ENCODE measurements around the gene NXPE3. TPM values are rescaled to one million over a fixed set of nuclear protein-coding genes. Genes with fewer than 3 reads are reported as not detected.

The NXPE3 gene
- total RNA-seq, 2 experiments from 2014 or later, result 19.9 to 22.5 TPM

DNA sequence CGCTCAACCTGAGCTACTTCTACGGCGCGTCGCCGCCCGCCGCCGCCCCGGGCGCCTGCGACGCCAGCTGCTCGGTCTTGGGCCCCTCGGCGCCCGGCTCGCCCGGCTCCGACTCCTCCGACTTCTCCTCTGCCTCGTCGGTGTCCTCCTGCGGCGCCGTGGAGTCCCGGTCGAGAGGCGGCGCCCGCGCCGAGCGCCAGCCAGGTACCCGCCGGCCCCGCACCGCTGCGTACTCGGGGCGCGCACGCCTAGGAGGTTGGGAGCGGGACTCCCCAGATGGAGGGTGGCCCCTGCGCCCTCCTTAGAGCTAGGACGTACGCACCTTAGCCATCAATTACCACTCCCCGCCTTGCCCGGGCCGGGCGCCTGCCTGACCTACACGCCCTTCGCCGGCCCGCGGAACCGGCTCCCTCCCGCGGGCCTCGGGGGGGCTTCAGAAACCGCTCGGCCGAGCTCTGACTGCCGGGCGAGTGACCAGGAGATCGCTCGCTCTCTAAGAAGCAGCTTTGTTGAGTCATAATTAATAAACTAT, 70.8 kb downstream of the NXPE3 start:
- peak; percentile 62 for DNase-seq
- H3K36me3 Mint-ChIP-seq, result peaks cover 68% of the 10 kb centered on the region
- H3K27me3 Mint-ChIP-seq, result no peaks in the 10 kb centered on the region
- H3K27ac Mint-ChIP-seq, result peak overlapping the region; percentile 98
- peak overlapping the region; percentile 93 for H3K4me3 Mint-ChIP-seq
- peaks cover 47% of the 10 kb centered on the region for H3K4me1 Mint-ChIP-seq
- peaks cover 3% of the 10 kb centered on the region for H3K9me3 Mint-ChIP-seq

DNA sequence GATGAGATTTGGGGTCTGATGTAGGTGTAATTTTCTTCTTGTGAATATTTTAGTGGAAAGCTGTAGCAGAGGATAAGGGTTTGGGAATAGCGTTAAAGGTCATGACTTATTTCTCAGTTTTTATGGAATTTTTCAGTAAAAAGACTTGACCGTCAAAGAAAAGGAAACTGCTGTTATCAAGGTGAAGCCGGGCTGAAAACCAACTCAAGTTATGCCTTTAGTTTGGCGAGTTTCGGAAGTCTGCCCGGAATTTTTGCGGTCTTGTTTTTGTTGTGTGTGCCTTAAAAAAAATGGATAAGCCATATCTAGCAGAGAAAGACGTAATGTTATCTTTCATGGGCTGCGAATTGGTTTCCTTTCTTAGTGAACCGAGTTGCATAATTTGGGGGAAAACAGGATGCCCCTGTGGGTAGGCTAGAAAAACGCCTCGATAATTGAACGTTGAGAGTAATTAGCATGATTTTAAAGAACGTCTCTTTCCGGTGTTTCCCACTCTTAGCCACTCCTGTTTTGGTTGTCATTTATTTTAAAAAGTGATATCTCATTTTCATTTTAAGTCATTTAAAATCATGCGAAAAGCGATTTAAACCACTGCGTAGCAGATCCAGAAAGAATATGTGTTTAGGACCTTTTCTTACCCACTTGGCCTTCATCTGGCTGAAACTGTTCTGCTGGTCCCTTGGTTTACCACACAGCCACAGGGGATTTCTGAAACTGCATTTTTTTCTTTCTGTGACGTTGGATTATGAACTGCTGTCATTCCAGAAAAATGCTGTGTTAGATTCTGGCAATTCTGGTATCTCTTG, 71.4 kb downstream of the NXPE3 start:
- H3K4me1 Mint-ChIP-seq, result peaks cover 52% of the 10 kb centered on the region
- no peaks in the 10 kb centered on the region for H3K27me3 Mint-ChIP-seq
- H3K9me3 Mint-ChIP-seq, result peaks cover 3% of the 10 kb centered on the region
- H3K4me3 Mint-ChIP-seq, result peak overlapping the region; percentile 93
- peak; percentile 72 for DNase-seq
- peaks cover 72% of the 10 kb centered on the region for H3K36me3 Mint-ChIP-seq
- H3K27ac Mint-ChIP-seq, result peak overlapping the region; percentile 98

DNA sequence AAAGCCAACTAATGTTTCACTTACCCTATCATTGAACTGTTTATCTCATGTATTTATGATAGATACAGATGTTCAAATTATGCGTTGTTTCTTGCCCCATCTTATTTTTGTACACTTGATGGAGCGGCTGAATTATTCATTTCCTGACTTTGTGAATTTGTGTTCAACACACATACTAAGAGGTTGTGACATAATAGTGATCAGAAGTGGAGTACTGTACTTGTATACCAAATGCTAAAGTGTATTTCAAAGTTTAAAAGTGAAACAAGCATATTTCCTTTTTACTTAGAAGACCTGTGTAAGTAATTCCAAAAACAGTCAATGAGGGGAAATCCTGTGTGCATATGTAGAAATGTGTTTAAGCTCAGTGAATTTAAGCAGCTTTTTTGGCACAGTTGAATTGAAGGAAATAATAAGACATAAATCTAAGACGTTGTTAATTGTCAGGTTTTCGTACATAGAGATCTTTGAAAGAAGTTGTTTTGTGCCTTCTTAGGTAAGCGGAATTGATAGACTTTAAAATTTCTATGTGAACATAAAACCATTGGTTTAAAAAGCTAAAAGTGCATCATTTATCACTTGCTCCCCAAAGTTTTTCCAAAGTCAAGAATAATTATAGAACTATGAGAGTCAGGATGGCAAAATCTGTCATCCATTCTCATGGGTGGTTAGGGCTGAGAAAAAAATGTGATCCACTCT, 72.2 kb downstream of the NXPE3 start:
- Mint-ChIP-seq H3K4me1 (peaks cover 53% of the 10 kb centered on the region), H3K27me3 (no peaks in the 10 kb centered on the region), H3K36me3 (peaks cover 71% of the 10 kb centered on the region), H3K9me3 (peaks cover 3% of the 10 kb centered on the region), H3K27ac (peak overlapping the region; percentile 98), H3K4me3 (peak overlapping the region; percentile 93)
- no peak for DNase-seq

DNA sequence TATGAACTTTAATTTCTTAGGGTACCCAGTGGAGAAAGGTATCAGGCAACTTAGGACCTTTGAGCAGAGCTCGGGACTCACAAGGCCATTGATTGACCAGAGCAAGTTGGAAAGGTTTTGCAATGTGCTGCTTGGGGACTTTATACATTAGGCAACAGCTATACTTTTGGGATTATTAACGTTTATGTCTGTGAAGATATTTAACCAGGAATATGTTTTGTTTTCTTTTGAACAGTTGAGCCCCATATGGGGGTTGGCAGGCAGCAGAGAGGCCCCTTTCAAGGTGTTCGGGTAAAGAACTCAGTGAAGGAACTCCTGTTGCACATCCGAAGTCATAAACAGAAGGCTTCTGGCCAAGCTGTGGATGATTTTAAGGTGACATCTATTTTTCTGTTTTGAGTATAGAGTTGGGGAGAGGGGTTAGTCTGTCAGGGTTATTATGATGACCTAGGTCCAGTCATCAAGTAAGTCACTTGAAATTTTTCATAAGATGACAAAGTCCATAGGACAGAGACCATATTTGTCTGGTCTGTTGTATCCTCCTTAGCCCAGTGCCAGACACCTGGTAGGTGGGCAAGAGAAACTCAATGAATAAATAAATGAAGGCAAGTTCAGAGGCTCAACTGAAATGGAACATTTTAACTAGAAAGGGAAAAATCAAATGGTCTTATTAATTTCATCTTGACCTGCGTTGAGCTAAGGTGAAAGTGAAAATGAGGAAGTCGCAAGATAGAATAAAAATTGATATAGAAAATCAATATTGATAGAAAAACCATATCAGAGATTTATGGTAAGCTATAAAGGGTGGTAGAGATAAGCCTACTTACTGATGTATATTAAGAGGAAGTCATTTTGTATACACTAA, 73.1 kb downstream of the NXPE3 start:
- peaks cover 58% of the 10 kb centered on the region for H3K4me1 Mint-ChIP-seq
- peaks cover 3% of the 10 kb centered on the region for H3K9me3 Mint-ChIP-seq
- peak overlapping the region; percentile 98 for H3K27ac Mint-ChIP-seq
- H3K27me3 Mint-ChIP-seq, result no peaks in the 10 kb centered on the region
- DNase-seq, result no peak
- H3K36me3 Mint-ChIP-seq, result peaks cover 80% of the 10 kb centered on the region
- peak overlapping the region; percentile 93 for H3K4me3 Mint-ChIP-seq

DNA sequence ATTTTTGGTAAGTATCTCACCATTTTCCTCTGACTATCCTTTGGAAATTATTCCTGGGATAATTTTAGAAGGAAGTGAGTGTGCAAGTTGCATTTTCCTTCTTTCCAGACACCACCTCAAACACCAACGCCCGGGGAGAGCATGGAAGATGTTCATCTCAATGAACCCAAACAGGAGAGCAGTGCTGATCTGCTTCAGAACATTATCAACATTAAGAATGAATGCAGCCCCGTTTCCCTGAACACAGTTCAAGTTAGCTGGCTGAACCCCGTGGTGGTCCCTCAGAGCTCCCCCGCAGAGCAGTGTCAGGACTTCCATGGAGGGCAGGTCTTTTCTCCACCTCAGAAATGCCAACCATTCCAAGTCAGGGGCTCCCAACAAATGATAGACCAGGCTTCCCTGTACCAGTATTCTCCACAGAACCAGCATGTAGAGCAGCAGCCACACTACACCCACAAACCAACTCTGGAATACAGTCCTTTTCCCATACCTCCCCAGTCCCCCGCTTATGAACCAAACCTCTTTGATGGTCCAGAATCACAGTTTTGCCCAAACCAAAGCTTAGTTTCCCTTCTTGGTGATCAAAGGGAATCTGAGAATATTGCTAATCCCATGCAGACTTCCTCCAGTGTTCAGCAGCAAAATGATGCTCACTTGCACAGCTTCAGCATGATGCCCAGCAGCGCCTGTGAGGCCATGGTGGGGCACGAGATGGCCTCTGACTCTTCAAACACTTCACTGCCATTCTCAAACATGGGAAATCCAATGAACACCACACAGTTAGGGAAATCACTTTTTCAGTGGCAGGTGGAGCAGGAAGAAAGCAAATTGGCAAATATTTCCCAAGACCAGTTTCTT, 74.2 kb downstream of the NXPE3 start:
- H3K4me1 Mint-ChIP-seq, result peaks cover 62% of the 10 kb centered on the region
- H3K27me3 Mint-ChIP-seq, result no peaks in the 10 kb centered on the region
- DNase-seq, result no peak
- H3K36me3 Mint-ChIP-seq, result peaks cover 84% of the 10 kb centered on the region
- H3K27ac Mint-ChIP-seq, result peak overlapping the region; percentile 69
- peaks cover 3% of the 10 kb centered on the region for H3K9me3 Mint-ChIP-seq
- H3K4me3 Mint-ChIP-seq, result peak overlapping the region; percentile 93

DNA sequence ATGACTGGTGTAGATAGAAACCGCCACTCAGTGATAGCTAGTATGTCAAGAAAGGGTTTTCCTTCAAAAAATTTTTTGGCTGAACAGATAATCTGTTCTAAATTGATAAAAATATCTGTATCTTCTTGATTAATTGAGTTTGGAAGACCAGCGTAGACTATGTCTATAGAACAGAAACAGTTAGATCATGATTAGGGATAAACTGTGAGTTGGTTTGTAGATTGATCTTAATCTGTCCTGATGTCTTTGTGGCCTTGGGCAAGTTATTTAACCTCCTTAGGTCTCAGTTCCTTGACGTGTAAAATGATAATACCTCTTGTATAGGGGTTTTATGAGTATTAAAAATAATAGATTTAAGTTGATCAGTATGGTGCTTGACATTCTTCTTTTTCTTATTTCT, 75.0 kb downstream of the NXPE3 start:
- H3K4me1 Mint-ChIP-seq, result peaks cover 64% of the 10 kb centered on the region
- peaks cover 88% of the 10 kb centered on the region for H3K36me3 Mint-ChIP-seq
- no peaks in the 10 kb centered on the region for H3K27me3 Mint-ChIP-seq
- peaks cover 3% of the 10 kb centered on the region for H3K9me3 Mint-ChIP-seq
- DNase-seq, result no peak
- peak overlapping the region; percentile 68 for H3K27ac Mint-ChIP-seq
- H3K4me3 Mint-ChIP-seq, result no peak overlapping the region

DNA sequence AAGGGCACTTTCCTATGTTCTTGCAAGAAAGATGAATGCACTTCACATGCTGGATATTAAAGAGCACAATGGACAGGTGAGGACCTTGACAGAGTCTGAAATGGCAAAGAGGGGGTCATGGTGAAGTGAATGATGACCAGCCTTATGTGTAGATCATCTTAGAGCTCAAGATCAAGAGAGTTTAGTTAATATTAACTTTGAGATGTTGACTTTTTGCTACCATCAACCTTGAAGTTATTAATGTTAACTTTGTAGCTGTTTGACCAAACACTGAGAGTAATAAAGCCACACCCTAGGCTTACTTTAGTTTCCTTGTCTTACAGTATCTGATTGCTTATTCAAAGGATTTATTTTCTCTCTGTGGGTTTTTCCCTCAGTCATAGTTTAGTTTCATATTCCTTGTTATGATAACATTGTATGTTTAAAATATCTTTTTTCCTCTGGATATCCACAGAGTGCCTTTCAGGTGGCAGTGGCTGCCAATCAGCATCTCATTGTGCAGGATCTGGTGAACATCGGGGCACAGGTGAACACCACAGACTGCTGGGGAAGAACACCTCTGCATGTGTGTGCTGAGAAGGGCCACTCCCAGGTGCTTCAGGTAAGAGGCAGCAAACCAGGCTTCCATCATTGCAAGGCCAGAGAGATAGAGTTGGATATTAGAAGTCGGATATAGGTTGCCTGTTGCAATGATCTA, 75.7 kb downstream of the NXPE3 start:
- H3K27ac Mint-ChIP-seq, result peak overlapping the region; percentile 82
- H3K4me1 Mint-ChIP-seq, result peaks cover 70% of the 10 kb centered on the region
- peaks cover 3% of the 10 kb centered on the region for H3K9me3 Mint-ChIP-seq
- H3K27me3 Mint-ChIP-seq, result no peaks in the 10 kb centered on the region
- H3K36me3 Mint-ChIP-seq, result peaks cover 95% of the 10 kb centered on the region
- DNase-seq, result no peak
- H3K4me3 Mint-ChIP-seq, result peak overlapping the region; percentile 29

DNA sequence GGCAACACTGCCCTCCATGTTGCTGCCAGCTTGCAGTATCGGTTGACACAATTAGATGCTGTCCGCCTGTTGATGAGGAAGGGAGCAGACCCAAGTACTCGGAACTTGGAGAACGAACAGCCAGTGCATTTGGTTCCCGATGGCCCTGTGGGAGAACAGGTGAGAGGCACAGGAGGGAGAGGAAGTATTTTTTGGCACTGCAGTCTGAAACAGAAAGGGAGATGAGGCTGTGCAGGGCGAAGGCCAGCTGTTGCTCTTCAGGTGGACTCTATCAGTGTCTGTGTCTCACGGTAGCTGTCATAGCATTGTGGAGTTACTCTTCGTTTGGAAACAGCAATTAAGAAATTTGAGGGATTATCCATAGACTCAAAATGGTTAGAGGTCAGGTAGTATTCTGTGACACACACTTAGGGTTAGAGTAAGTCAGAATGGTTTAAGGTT, 78.3 kb downstream of the NXPE3 start:
- peaks cover under 1% of the 10 kb centered on the region for H3K9me3 Mint-ChIP-seq
- H3K4me3 Mint-ChIP-seq, result no peak overlapping the region
- peaks cover 80% of the 10 kb centered on the region for H3K4me1 Mint-ChIP-seq
- no peak for DNase-seq
- peaks cover 92% of the 10 kb centered on the region for H3K36me3 Mint-ChIP-seq
- peak overlapping the region; percentile 25 for H3K27ac Mint-ChIP-seq
- no peaks in the 10 kb centered on the region for H3K27me3 Mint-ChIP-seq

DNA sequence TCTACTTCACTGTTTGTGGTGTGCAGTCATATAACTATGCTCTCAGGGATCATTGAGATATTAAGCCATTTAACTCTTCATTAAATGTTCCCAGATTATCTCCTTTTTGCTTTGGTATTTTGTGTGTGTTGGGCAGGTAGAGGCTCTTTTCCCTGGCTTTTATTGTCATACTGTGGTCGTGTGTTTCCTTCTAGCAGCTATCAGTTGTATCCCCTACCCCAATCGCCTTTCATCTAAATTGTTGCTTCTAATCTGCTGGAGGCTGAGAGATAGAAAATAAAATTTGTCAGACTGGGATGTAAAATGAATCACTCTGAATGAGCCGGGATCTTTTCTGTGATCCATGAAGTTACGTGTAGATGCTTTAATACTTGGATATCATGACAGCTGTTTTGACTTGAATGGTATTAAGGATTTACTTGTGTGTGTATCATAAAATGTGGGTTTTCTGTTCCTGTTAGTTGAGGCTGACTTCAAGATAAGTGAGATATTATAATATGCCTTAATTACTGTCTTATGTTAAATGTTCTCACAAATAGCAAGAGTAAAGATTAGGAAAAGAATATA, 79.5 kb downstream of the NXPE3 start:
- Mint-ChIP-seq H3K27ac (peak overlapping the region; percentile 40), H3K4me3 (no peak overlapping the region), H3K36me3 (peaks cover 86% of the 10 kb centered on the region), H3K27me3 (no peaks in the 10 kb centered on the region), H3K9me3 (no peaks in the 10 kb centered on the region), H3K4me1 (peaks cover 77% of the 10 kb centered on the region)
- DNase-seq, result no peak

DNA sequence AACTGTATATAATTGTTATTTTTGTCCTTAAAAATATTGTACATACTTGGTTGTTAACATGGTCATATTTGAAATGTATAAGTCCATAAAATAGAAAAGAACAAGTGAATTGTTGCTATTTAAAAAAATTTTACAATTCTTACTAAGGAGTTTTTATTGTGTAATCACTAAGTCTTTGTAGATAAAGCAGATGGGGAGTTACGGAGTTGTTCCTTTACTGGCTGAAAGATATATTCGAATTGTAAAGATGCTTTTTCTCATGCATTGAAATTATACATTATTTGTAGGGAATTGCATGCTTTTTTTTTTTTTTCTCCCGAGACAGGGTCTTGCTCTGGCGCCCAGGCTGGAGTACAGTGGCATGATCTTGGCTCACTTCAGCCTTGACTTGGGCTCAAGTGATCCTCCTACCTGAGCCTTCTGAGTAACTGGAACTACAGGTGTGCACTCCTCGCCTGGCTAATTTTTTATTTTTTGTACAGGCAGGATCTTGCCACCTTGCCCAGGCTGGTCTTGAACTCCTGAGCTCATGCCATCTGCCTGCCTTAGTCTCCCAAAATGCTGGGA, 81.0 kb downstream of the NXPE3 start:
- peaks cover 73% of the 10 kb centered on the region for H3K36me3 Mint-ChIP-seq
- DNase-seq, result no peak
- H3K4me1 Mint-ChIP-seq, result peaks cover 72% of the 10 kb centered on the region
- peak overlapping the region; percentile 20 for H3K27ac Mint-ChIP-seq
- no peak overlapping the region for H3K4me3 Mint-ChIP-seq
- no peaks in the 10 kb centered on the region for H3K27me3 Mint-ChIP-seq
- no peaks in the 10 kb centered on the region for H3K9me3 Mint-ChIP-seq

DNA sequence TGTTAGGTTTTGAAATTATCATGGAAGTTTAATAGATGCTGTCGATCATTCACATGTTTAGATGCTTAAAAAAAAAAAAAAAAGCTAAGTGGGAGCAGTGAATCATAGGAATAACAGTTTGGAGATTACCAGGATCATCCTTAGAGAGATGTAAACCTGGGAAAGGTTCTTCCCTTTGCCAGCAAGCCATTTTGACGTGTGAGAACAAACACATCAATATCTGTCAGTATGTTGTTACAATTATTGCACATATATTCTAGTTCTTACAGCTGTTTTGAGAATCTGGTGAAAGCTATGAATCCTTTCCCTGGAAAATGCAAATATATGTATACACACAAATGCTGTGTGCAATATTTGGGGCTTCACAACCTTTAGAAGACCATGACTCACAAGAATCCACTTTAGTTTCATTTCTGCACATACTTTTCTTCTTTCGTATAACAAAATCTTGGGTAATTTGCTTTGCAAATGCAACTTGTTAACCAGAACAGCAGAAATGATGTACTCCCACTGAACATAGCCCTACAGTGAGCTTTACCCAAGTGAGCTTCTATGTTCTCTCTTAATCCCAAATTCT, 82.3 kb downstream of the NXPE3 start:
- peak overlapping the region; percentile 25 for H3K4me3 Mint-ChIP-seq
- DNase-seq, result no peak
- no peaks in the 10 kb centered on the region for H3K27me3 Mint-ChIP-seq
- no peaks in the 10 kb centered on the region for H3K9me3 Mint-ChIP-seq
- H3K4me1 Mint-ChIP-seq, result peaks cover 65% of the 10 kb centered on the region
- peak overlapping the region; percentile 76 for H3K27ac Mint-ChIP-seq
- H3K36me3 Mint-ChIP-seq, result peaks cover 61% of the 10 kb centered on the region

DNA sequence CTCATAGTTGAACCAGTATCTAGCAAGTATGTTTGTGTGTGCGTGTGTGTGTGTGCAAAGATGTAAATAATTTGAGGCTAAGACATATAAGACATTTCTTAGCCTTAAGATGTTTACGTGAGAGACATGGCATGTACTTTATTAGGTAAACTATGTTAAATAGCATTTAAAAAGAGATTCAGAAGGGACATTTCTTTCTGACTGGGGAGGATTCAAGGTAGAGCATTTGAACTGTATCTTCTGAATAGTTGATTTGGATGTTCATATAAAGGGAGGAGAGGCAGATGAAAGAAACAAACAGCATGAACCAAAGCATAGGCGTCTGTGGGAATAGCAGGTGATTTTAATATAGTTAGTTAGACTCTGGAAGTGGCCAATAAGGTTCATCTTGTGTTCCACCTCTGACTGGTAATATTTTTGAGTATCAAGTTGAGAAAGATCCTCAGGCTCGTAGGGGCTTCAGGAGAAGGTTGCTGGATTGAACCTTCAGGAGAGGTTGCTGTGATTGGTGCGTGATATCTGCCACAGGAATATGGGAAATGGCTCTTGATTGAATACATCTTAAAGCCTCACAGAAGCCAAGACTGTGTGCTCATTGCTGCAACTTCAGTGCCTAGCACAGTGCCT, 82.9 kb downstream of the NXPE3 start:
- Mint-ChIP-seq H3K4me1 (peaks cover 62% of the 10 kb centered on the region), H3K27ac (peak overlapping the region; percentile 47), H3K9me3 (no peaks in the 10 kb centered on the region), H3K27me3 (no peaks in the 10 kb centered on the region), H3K4me3 (no peak overlapping the region), H3K36me3 (peaks cover 55% of the 10 kb centered on the region)
- no peak for DNase-seq

Data from activated naive CD8-positive, alpha-beta T cell treated with anti-CD3 and anti-CD28 coated beads for 36 hours (primary cell).